ENCODE measurements around the gene TLK2.
"Not testable (repeated sequence)": the region's sequence is repeated elsewhere in the genome, so short reads cannot be mapped to it uniquely, and the experiment has no call there.

The TLK2 gene

GRCh38 chr17:62562656-62563055 lies 84.0 kb downstream of the TLK2 start:
- no peak for DNase-seq

GRCh38 chr17:62565817-62566216 lies 87.2 kb downstream of the TLK2 start:
- no peak for DNase-seq

GRCh38 chr17:62566996-62567578 lies 88.5 kb downstream of the TLK2 start:
- DNase-seq = no peak

GRCh38 chr17:62572488-62572887 lies 93.9 kb downstream of the TLK2 start:
- no peak for DNase-seq

GRCh38 chr17:62572888-62573401 lies 94.3 kb downstream of the TLK2 start:
- DNase-seq = no peak

- no peak for DNase-seq
Observed at GRCh38 chr17:62573480-62574117, 95.0 kb downstream of the TLK2 start.

- DNase-seq = no peak
Observed at GRCh38 chr17:62576382-62576781, 97.8 kb downstream of the TLK2 start.

- DNase-seq = no peak
Observed at GRCh38 chr17:62578757-62579487, 100.3 kb downstream of the TLK2 start.

- no peak for DNase-seq
Observed at GRCh38 chr17:62580947-62581346, 102.3 kb downstream of the TLK2 start.

GRCh38 chr17:62581764-62582163 lies 103.1 kb downstream of the TLK2 start:
- no peak for DNase-seq

GRCh38 chr17:62587554-62587953 lies 108.9 kb downstream of the TLK2 start:
- DNase-seq = no peak

- DNase-seq = no peak
Observed at GRCh38 chr17:62588109-62588508, 109.5 kb downstream of the TLK2 start.

- DNase-seq = no peak
Observed at GRCh38 chr17:62591333-62591732, 112.7 kb downstream of the TLK2 start.

- DNase-seq = not testable (repeated sequence)
Observed at GRCh38 chr17:62591822-62592221, 113.2 kb downstream of the TLK2 start.

- DNase-seq = no peak
Observed at GRCh38 chr17:62592341-62593099, 113.9 kb downstream of the TLK2 start.

GRCh38 chr17:62595484-62595883 lies 116.9 kb downstream of the TLK2 start:
- DNase-seq = no peak

- no peak for DNase-seq
Observed at GRCh38 chr17:62596662-62597061, 118.0 kb downstream of the TLK2 start.

- DNase-seq = no peak
Observed at GRCh38 chr17:62597150-62597549, 118.5 kb downstream of the TLK2 start.

- DNase-seq = no peak
Observed at GRCh38 chr17:62597920-62598319, 119.3 kb downstream of the TLK2 start.

GRCh38 chr17:62599964-62600657 lies 121.5 kb downstream of the TLK2 start:
- DNase-seq = no peak

- no peak for DNase-seq
Observed at GRCh38 chr17:62600805-62601204, 122.2 kb downstream of the TLK2 start.

- no peak for DNase-seq
Observed at GRCh38 chr17:62601471-62601870, 122.8 kb downstream of the TLK2 start.

GRCh38 chr17:62603783-62604182 lies 125.2 kb downstream of the TLK2 start:
- not testable (repeated sequence) for DNase-seq

All from stimulated activated CD4-positive, alpha-beta T cell treated with anti-CD3 and anti-CD28 coated beads, Interleukin-4, amount 100 ng/mL, for 4 hours (primary cell).